Keratinocyte (primary cell): ENCODE results near the gene PLXND1. TPM values are rescaled to one million over a fixed set of nuclear protein-coding genes. Genes with fewer than 3 reads are reported as not detected.

Experiments used
- DNase-seq: peaks from one replicate; pipeline ENCODE4 v3.0.0-alpha.2; 2011; ENCODE audit warnings: low read depth, missing footprints, low spot score
- FAIRE-seq: peaks from 2 replicates; lab custom pipeline; 2011; peaks lifted over from hg19 to GRCh38; lab: Jason Lieb, UNC
- H2AFZ ChIP-seq: 2 replicates; pipeline ENCODE4 v1.6.0; 2012; ENCODE audit warnings: low read length, control low read depth, inconsistent platforms; ENCODE audit not compliant: control insufficient read depth
- H3K27ac ChIP-seq: 2 replicates; pipeline ENCODE4 v1.5.1; 2011; ENCODE audit warnings: low read length; ENCODE audit not compliant: control insufficient read depth, insufficient read depth
- H3K27me3 ChIP-seq: 3 replicates; pipeline ENCODE4 v1.6.0; 2011; ENCODE audit warnings: low read length; ENCODE audit not compliant: control insufficient read depth, insufficient read depth; ENCODE audit errors: extremely low read depth
- H3K36me3 ChIP-seq, 2 experiments: 2 replicates in 1 of 2; 3 replicates in 1 of 2; pipeline ENCODE4 v1.5.1; 2011; ENCODE audit warnings: low read length in 2 of 2, mild to moderate bottlenecking in 1 of 2; ENCODE audit not compliant: control insufficient read depth in 2 of 2, insufficient read depth in 2 of 2; ENCODE audit errors: extremely low read depth in 1 of 2
- H3K4me1 ChIP-seq: 3 replicates; pipeline ENCODE4 v1.5.1; 2011; ENCODE audit warnings: low read length; ENCODE audit not compliant: control insufficient read depth, insufficient read depth; ENCODE audit errors: extremely low read depth
- H3K4me2 ChIP-seq: 3 replicates; pipeline ENCODE4 v1.6.0; 2011; ENCODE audit warnings: low read depth, low read length; ENCODE audit not compliant: control insufficient read depth, insufficient read depth; ENCODE audit errors: extremely low read depth
- H3K4me3 ChIP-seq, 3 experiments: fragments of 200-600 bp in 1 of 3; sonication (generic) in 1 of 3; 2 replicates in 2 of 3; 3 replicates in 1 of 3; pipeline ENCODE4 v1.5.1; 2011 to 2016; ENCODE audit warnings: low read length in 3 of 3, mild to moderate bottlenecking in 3 of 3, control low read depth in 2 of 3, inconsistent platforms in 1 of 3, low read depth in 1 of 3, mixed read lengths in 1 of 3, mixed run types in 1 of 3, moderate library complexity in 1 of 3; ENCODE audit not compliant: control insufficient read depth in 2 of 3, insufficient read depth in 2 of 3; ENCODE audit errors: extremely low read depth in 1 of 3
- H3K79me2 ChIP-seq: 2 replicates; pipeline ENCODE4 v1.6.0; 2012; ENCODE audit warnings: low read length; ENCODE audit not compliant: control insufficient read depth, insufficient read depth
- H3K9ac ChIP-seq: 3 replicates; pipeline ENCODE4 v1.6.0; 2011; ENCODE audit warnings: low read length; ENCODE audit not compliant: control insufficient read depth, insufficient read depth; ENCODE audit errors: extremely low read depth
- H3K9me1 ChIP-seq: 3 replicates; pipeline ENCODE4 v1.6.0; 2011; ENCODE audit warnings: low read length; ENCODE audit not compliant: control insufficient read depth, insufficient read depth; ENCODE audit errors: extremely low read depth
- H3K9me3 ChIP-seq: 2 replicates; pipeline ENCODE4 v1.5.1; 2012; ENCODE audit warnings: low read depth, low read length; ENCODE audit not compliant: control insufficient read depth
- H4K20me1 ChIP-seq: 3 replicates; pipeline ENCODE4 v1.6.0; 2011; ENCODE audit warnings: low read length; ENCODE audit not compliant: control insufficient read depth, insufficient read depth; ENCODE audit errors: extremely low read depth
- EZH2 ChIP-seq: IDR thresholded peaks from one replicate; pipeline ENCODE4 v1.6.1; 2012; ENCODE audit warnings: inconsistent platforms, mild to moderate bottlenecking, low read length, moderate library complexity
- dilution Hi-C: fragments of 300-500 bp; cut with MboI; formaldehyde crosslinking; loops from one replicate; pipeline ENCODE4 v1.7.0; 2020; ENCODE audit warnings: low sequenced_read_pairs; ENCODE audit not compliant: extremely low pct_ligation_motif_present
- polyA plus RNA-seq, 5 experiments: library from polyadenylated mRNA; depleted of rRNA in 3 of 5; stranded (reverse) in 3 of 5; stranded (forward) in 1 of 5; unstranded in 1 of 5; fragments of >200 nt; gene quantifications; 1 replicate in 1 of 5; 2 replicates in 3 of 5; 3 replicates in 1 of 5; pipeline versions ENCODE4 v1.2.1 to v1.2.3, GENCODE V29; 2011 to 2012; ENCODE audit warnings: missing spikeins in 2 of 5, low read depth in 1 of 5, low replicate concordance in 1 of 5
- TF ChIP-seq, protein P1 (sequence below), 3 experiments: IDR thresholded peaks in 1 of 3; conservative IDR thresholded peaks in 1 of 3; optimal IDR thresholded peaks in 1 of 3; 2 replicates in 2 of 3; 3 replicates in 1 of 3; pipeline versions ENCODE3 to v1.5.1; 2011; ENCODE audit warnings: low read length in 3 of 3, mild to moderate bottlenecking in 3 of 3, moderate library complexity in 2 of 3, control low read depth in 1 of 3, inconsistent platforms in 1 of 3; ENCODE audit not compliant: insufficient read depth in 2 of 3; ENCODE audit errors: extremely low read depth in 1 of 3

Gene PLXND1
- polyA plus RNA-seq, 1 donor (not counting 4 experiments of a cell fraction or from before 2014, with no cell fraction given), result 0.09 TPM

GRCh38 chr3:129628169-129628522 is 21.7 kb upstream of the PLXND1 start:
- H3K9me3 ChIP-seq, result no peaks in the 10 kb centered on the region
- peak overlapping the region; percentile 97 for H2AFZ ChIP-seq
- peak overlapping the region; percentile 82 for H3K9ac ChIP-seq
- no peak for TF ChIP-seq EZH2
- TF ChIP-seq, protein P1, sequence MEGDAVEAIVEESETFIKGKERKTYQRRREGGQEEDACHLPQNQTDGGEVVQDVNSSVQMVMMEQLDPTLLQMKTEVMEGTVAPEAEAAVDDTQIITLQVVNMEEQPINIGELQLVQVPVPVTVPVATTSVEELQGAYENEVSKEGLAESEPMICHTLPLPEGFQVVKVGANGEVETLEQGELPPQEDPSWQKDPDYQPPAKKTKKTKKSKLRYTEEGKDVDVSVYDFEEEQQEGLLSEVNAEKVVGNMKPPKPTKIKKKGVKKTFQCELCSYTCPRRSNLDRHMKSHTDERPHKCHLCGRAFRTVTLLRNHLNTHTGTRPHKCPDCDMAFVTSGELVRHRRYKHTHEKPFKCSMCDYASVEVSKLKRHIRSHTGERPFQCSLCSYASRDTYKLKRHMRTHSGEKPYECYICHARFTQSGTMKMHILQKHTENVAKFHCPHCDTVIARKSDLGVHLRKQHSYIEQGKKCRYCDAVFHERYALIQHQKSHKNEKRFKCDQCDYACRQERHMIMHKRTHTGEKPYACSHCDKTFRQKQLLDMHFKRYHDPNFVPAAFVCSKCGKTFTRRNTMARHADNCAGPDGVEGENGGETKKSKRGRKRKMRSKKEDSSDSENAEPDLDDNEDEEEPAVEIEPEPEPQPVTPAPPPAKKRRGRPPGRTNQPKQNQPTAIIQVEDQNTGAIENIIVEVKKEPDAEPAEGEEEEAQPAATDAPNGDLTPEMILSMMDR (optimal IDR thresholded peaks at IDR 0.05 in 1 of 3, IDR thresholded peaks at IDR 0.05 in 1 of 3, conservative IDR thresholded peaks at IDR 0.05 in 1 of 3; ENCODE audit: extremely low read depth in 1 of 3, insufficient read depth in 2 of 3, low read length in 3 of 3), result no peak
- H3K4me1 ChIP-seq, result peaks cover 26% of the 10 kb centered on the region
- FAIRE-seq (peak; percentile 63), DNase-seq (no peak)
- no peaks in the 10 kb centered on the region for H3K9me1 ChIP-seq
- no peaks in the 10 kb centered on the region for H4K20me1 ChIP-seq
- no peaks in the 10 kb centered on the region for H3K36me3 ChIP-seq
- H3K4me2 ChIP-seq, result peak overlapping the region; percentile 94
- no peaks in the 10 kb centered on the region for H3K79me2 ChIP-seq
- H3K27me3 ChIP-seq, result no peaks in the 10 kb centered on the region
- peak overlapping the region; percentile 90 for H3K27ac ChIP-seq
- peak overlapping the region in 1 of 3 experiments; percentile 73 for H3K4me3 ChIP-seq
- dilution Hi-C loops, result no loop called here

DNA sequence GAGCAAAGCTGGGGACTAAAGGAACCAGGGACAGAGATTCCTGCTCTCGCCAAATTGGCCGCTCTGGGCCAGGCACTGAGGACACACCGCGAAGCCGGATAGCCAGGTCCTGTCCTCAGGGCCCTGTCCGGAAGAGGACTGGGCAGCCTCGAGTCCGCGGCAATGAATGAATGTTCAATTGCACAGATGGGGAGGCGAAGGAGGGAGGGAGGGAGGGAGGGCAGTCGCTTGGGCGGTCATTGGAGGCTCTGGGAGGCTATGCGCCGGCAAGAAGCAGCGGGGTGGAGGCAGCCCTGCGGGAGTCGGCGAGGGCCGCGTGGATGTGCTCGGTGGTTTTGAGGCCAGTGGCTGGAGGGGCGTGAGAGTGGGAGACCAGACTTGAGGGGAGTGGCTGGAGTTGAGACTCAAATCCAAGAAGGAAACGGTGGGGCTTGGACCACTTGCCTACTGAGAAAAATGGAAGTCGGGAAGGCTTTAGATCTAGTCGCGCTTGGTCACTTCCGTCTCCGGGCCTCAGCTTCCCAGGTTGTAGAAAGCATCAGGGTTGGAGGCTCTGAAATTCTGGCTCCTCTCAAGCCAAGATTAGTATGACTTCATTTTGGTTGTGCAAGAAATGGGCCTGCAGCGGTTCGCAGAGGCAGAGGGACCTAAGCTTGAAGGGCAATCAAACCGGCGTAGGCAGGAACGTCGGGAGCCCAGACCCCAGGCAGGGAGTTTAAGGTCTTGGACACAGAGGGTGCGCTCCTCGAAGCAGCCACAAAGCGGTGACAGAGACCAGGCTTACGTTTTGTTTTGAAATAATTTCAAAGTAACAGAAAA is 21.1 kb upstream of the PLXND1 start:
- FAIRE-seq (no peak), DNase-seq (no peak)
- Histone ChIP-seq H3K4me3 (peak overlapping the region; percentile 41 to 73 (median 68)), H3K4me1 (peaks cover 26% of the 10 kb centered on the region), H3K9me1 (no peaks in the 10 kb centered on the region), H4K20me1 (no peaks in the 10 kb centered on the region), H3K4me2 (peak overlapping the region; percentile 94), H3K36me3 (no peaks in the 10 kb centered on the region), H3K27me3 (no peaks in the 10 kb centered on the region), H3K9me3 (no peaks in the 10 kb centered on the region), H3K27ac (peak overlapping the region; percentile 90), H3K79me2 (no peaks in the 10 kb centered on the region), H2AFZ (peak overlapping the region; percentile 97), H3K9ac (peak overlapping the region; percentile 82)
- TF ChIP-seq EZH2, result no peak
- TF ChIP-seq, protein P1 (optimal IDR thresholded peaks at IDR 0.05 in 1 of 3, IDR thresholded peaks at IDR 0.05 in 1 of 3, conservative IDR thresholded peaks at IDR 0.05 in 1 of 3; ENCODE audit: extremely low read depth in 1 of 3, insufficient read depth in 2 of 3, low read length in 3 of 3), result peak; percentile 80 to 84 (median 83)
- dilution Hi-C loops, result no loop called here
